ENCODE data around the gene ADAMTS2. TPM values are rescaled to one million over a fixed set of nuclear protein-coding genes. Genes with fewer than 3 reads are reported as not detected.

Gene ADAMTS2
- total RNA-seq, 2 experiments from 2014 or later, result not detected

DNA sequence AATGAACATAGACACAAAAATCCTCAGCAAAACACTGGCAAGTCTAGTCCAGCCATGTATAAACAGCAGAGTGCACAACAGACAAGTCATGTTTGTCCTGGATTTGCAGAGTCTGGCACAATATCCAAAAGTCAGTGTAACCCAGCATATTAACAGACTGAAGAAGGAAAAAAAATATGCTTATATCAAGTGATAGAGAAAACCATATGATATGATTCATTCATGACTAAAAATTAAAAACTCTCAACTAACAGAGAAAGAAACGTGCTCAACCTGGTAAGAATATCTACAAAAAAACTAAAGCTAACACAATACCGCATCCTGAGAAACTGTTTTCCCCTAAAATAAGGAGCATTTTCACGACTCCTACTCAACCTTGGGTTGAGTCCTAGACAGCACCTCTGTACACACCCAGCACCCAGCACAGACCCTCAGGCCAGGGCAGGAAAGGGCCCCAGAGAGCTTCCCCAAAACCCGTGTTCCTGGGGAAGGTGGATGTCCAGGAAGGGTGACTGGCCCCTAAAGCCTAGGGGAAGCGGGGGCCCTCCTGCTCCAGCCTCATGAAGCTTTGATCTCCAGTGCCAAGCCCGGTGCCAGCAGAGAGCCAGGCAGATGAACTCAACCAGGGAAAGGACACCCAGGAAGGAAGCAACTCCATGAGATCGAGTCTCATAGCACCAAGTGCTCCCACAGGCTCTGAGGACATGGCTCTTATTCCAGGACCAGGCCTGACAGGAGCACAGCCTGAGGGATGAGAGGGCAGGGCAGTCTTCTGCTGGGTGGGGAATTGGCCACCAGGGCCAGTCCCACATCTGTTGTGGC lies 38.9 kb downstream of the ADAMTS2 start:
- Mint-ChIP-seq H3K27me3 (ENCODE audit: low read depth) (no peaks in the 10 kb centered on the region), H3K9me3 (peaks cover 24% of the 10 kb centered on the region), H3K36me3 (ENCODE audit: low read depth) (no peaks in the 10 kb centered on the region), H3K4me3 (no peak overlapping the region), H3K27ac (no peak overlapping the region), H3K4me1 (ENCODE audit: low read depth) (no peaks in the 10 kb centered on the region)
- CTCF ChIA-PET, result no interaction called here
- no peak for DNase-seq
- intact Hi-C loops (cut with micrococcal nuclease), result no loop called here

DNA sequence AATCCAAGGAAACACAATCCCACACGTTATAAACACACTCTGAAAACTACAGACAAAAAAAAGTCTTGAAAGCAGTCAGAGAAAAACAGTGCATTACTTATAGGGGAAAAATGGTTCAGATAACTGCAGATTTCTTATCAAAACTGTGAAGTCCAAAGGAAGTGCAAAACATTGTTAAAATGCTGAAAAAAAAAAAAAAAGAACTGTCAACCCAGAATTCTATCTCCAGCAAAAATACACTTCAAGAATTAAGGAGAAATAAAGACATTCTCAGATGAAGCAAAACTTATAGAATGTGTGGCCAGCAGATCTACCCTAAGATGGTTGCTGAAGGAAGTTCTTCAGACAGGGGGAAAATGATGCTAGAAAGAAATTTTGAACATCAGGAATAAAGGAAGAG lies 40.4 kb downstream of the ADAMTS2 start:
- intact Hi-C loops (cut with micrococcal nuclease), result no loop called here
- H3K36me3 Mint-ChIP-seq (ENCODE audit: low read depth), result no peaks in the 10 kb centered on the region
- no peaks in the 10 kb centered on the region for H3K27me3 Mint-ChIP-seq (ENCODE audit: low read depth)
- no peak overlapping the region for H3K27ac Mint-ChIP-seq
- CTCF ChIA-PET, result no interaction called here
- H3K9me3 Mint-ChIP-seq, result peaks cover 24% of the 10 kb centered on the region
- DNase-seq, result no peak
- H3K4me1 Mint-ChIP-seq (ENCODE audit: low read depth), result no peaks in the 10 kb centered on the region
- no peak overlapping the region for H3K4me3 Mint-ChIP-seq

DNA sequence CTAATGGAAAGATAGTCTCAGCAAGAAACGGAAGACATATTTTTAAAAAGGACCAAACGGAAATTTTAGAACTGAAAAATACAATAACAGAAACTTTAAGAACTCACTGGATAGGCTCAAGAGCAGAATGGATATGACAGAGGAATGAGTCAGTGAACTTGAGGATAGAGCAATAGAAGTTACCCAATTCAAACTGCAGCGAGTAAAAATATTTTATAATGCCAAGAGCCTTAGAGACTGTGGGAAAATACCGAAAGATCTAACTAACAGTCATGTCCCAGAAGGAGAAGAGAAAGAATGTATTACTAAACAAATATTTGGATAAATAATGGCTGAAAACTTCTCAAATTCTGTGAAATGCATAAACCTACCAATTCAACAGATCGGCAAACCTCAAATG lies 40.8 kb downstream of the ADAMTS2 start:
- Mint-ChIP-seq H3K27me3 (ENCODE audit: low read depth) (no peaks in the 10 kb centered on the region), H3K4me3 (no peak overlapping the region), H3K36me3 (ENCODE audit: low read depth) (no peaks in the 10 kb centered on the region), H3K27ac (no peak overlapping the region), H3K4me1 (ENCODE audit: low read depth) (no peaks in the 10 kb centered on the region), H3K9me3 (peaks cover 24% of the 10 kb centered on the region)
- DNase-seq, result no peak
- CTCF ChIA-PET, result no interaction called here
- intact Hi-C loops (cut with micrococcal nuclease), result no loop called here

DNA sequence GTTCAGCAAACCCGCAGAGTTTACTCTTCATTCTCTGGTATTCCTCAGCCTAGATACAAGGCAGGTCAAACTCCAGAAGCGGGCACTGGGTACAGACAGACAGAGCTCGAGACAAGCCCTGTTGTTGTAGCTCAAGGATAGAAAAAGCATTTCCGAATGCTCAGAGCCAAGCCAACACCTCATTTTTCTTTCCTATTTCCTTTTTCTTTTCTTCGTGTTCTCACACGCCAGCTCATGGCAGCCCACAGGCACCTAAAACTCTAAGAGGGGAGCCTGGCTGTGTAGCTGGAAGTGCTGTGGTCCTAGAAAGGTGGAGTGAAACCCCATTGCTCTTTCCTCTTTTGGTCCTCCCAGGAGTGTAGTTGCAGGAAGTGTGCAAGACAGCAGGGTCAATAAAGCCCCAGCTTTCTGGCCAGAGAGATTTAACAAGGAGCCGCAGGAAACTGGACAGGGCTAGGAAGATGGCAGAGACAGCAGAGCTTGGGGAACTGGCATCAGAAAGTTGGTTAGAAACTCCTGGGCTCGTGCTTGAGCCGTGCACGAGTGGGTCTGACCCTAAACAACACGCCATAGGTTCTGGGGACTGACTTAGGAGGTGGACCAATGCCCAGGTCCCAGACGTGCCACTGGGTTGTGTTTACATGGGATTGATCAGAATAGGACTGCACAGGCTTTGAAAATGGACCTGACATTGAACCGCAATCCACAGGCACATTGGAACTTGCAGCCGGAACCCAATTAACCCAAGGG lies 41.6 kb downstream of the ADAMTS2 start:
- Mint-ChIP-seq H3K27ac (no peak overlapping the region), H3K4me1 (ENCODE audit: low read depth) (no peaks in the 10 kb centered on the region), H3K36me3 (ENCODE audit: low read depth) (no peaks in the 10 kb centered on the region), H3K4me3 (no peak overlapping the region), H3K9me3 (peaks cover 27% of the 10 kb centered on the region), H3K27me3 (ENCODE audit: low read depth) (peaks cover under 1% of the 10 kb centered on the region)
- intact Hi-C loops (cut with micrococcal nuclease), result no loop called here
- CTCF ChIA-PET, result no interaction called here
- DNase-seq, result no peak

DNA sequence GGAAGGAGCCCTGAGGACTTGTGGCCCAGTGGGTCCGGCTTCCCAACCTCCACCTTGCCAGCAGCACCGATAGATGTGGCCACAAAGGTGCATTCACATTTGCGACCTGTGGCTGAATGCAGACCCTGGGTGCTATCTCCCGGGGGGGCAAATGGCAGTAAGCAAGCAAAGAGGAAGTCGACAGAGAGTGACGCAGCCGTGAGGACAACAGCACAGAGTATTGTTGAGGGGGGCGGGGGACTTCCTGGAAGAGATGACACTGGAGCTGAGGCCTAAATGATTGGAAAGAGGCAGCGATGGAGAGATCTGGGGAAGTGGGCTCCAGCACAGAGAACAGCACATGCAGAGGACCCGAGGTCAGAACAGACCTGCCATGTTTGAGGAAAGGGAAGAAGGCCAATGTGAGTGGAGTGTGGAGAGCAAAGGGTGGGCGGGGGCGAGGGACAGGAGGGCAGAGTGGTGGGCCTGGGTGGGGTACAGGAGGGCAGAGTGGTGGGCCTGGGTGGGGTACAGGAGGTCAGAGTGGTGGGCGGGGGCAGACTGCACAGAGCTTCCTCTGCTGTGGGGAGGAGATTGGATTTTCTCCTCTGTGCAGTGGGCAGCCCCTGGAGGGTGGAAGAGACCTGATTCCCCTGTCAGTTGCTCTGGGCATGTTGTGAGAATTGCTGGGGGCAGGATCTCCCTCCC lies 42.6 kb downstream of the ADAMTS2 start:
- Mint-ChIP-seq H3K4me1 (ENCODE audit: low read depth) (no peaks in the 10 kb centered on the region), H3K4me3 (no peak overlapping the region), H3K27ac (no peak overlapping the region), H3K36me3 (ENCODE audit: low read depth) (no peaks in the 10 kb centered on the region), H3K27me3 (ENCODE audit: low read depth) (peaks cover 6% of the 10 kb centered on the region), H3K9me3 (peaks cover 30% of the 10 kb centered on the region)
- intact Hi-C loops (cut with micrococcal nuclease), result no loop called here
- CTCF ChIA-PET, result no interaction called here
- DNase-seq, result no peak

DNA sequence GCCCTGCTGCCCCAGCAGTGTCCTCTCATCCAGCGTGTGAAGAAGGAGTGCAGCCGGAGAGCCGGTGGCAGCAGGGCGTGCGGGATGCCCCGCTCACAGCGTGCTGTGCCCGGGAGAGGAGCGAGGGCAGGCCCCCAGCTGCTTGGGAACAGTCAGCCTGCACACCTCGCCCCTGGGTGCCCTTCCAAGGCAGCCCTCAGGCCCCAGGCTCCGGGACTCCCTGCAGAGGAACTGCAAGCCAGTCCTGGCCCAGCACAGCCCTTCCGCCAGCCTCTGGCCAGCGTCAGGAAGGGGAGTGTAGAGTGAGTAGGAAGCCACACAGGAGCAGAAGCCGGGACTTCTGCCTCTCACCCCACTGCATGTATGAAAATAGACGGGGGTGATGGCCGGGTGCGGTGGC lies 43.5 kb downstream of the ADAMTS2 start:
- peaks cover 8% of the 10 kb centered on the region for H3K27me3 Mint-ChIP-seq (ENCODE audit: low read depth)
- DNase-seq, result no peak
- CTCF ChIA-PET, result no interaction called here
- intact Hi-C loops (cut with micrococcal nuclease), result no loop called here
- no peaks in the 10 kb centered on the region for H3K4me1 Mint-ChIP-seq (ENCODE audit: low read depth)
- H3K4me3 Mint-ChIP-seq, result no peak overlapping the region
- H3K9me3 Mint-ChIP-seq, result peaks cover 30% of the 10 kb centered on the region
- H3K27ac Mint-ChIP-seq, result no peak overlapping the region
- H3K36me3 Mint-ChIP-seq (ENCODE audit: low read depth), result no peaks in the 10 kb centered on the region

DNA sequence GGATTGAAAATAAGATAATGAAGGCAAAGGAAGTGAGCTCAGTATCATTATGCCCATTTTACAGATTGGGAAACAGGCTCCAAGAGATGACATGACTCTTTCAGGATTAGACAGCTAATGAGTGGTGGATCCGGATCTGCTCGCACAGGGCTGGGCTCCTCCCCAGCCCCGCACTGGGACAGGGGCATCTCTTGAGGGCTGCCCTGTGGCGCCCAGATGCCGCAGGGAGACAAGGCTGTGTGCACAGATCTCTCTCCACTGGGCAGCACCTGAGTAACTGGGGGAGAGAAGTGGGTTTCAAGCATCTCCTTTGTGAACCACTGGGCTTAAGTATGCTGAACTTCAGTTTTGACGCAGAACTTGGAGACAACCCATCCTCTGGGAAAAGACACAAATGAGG lies 43.9 kb downstream of the ADAMTS2 start:
- Mint-ChIP-seq H3K9me3 (peaks cover 30% of the 10 kb centered on the region), H3K27me3 (ENCODE audit: low read depth) (peaks cover 8% of the 10 kb centered on the region), H3K27ac (no peak overlapping the region), H3K4me3 (no peak overlapping the region), H3K4me1 (ENCODE audit: low read depth) (no peaks in the 10 kb centered on the region), H3K36me3 (ENCODE audit: low read depth) (no peaks in the 10 kb centered on the region)
- DNase-seq, result no peak
- CTCF ChIA-PET, result no interaction called here
- intact Hi-C loops (cut with micrococcal nuclease), result no loop called here

DNA sequence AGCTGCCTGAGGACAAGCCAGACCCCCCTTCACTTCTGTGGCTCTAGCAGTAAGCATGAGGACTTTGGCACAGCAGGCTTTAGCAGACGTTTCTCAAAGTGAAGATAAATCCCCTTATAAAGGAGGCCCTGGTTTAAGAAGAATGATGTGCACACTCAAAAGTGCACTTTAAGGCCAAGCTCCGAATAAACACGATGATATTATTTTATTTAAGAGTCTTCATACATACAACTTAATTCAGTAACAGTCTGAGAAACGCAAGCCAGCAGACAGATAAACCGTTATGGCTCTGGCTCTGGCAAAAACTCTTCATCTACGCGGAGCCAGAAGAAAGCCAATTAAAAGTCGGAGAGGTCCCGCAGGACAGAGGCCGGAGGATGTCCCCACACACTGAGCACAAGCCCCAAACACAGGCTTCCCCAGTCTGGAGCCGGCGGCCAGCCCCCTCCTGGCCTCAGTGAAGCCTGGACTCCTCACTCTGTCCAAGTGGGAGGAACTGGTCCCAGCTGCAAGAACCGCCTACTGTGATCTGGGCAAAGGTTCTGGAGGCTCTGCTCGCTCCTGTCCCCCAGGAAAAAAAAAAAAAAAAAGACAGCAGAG lies 44.6 kb downstream of the ADAMTS2 start:
- no peaks in the 10 kb centered on the region for H3K4me1 Mint-ChIP-seq (ENCODE audit: low read depth)
- intact Hi-C loops (cut with micrococcal nuclease), result no loop called here
- H3K36me3 Mint-ChIP-seq (ENCODE audit: low read depth), result no peaks in the 10 kb centered on the region
- H3K27ac Mint-ChIP-seq, result no peak overlapping the region
- CTCF ChIA-PET, result no interaction called here
- H3K9me3 Mint-ChIP-seq, result peaks cover 24% of the 10 kb centered on the region
- H3K4me3 Mint-ChIP-seq, result no peak overlapping the region
- no peak for DNase-seq
- H3K27me3 Mint-ChIP-seq (ENCODE audit: low read depth), result peaks cover 8% of the 10 kb centered on the region

DNA sequence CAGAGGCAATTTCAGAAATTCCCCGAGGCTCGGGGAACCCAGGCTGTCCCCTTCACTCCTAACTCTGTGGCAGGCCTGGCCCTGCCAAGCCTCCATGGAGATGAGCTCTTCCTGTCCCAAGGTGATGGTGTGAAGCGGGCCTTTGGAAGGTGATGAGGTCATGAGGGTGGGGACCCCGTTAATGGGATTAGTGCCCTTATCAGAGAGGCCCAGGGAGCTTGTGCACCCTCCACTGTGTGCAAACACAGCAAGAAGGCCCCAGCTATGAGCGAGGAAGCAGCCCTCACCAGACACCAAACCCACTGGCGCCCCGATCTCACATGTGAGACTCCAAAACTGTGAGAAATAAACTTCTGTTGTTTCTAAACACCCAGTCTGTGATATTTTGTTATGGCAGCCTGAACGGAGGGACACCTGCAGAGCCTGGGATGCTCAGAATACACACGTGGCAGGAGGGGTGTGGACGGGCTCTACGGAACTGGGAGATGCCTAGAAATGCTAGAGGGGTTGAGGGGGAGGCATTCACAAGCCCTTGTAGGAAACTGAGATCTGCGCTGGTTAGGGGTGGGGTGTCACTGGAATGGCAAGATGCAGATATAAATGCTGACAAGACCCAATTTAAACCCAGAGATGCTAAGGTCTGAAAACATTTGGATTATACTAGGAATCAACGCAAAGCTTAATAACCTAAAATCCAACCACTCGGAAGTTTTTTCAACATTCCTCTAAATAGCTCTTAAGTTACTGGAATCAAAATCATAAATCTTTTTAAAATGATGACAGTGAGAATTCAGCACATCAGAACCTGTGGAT lies 46.9 kb downstream of the ADAMTS2 start:
- no peaks in the 10 kb centered on the region for H3K4me1 Mint-ChIP-seq (ENCODE audit: low read depth)
- CTCF ChIA-PET, result no interaction called here

DNA sequence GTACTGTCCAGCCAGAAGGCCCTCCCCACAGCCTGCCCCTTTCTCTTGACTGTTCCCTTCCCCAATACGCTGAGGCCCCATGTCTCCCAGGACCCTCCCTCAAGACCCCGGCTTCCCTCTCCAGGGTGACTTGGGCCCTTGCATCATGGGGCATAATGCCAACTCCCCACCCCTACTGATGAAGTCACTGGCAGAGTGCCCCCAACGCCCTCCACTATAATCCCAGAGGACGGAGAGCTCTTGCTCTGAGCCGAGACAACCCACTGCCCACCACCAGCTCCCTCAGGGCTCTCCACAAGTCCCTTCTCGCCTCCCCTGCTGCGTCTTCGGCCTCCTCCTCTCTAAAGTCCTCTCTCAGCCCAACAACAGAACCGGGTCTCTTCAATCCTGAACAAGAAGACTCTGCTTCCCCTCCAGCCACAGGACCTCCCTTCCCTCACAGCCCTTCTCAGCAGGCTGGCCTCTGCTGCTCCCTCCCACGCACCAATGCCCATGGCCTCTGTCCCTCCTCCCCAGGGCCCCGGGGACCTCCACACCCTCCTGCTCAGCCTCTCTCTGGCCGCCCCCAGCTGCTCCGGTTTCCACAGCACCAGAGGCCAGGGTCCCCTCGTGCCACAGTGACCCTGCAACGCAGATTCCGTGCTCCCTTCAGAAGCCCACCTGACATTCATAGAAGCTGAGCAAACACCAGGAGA lies 47.6 kb downstream of the ADAMTS2 start:
- H3K36me3 Mint-ChIP-seq (ENCODE audit: low read depth), result no peaks in the 10 kb centered on the region
- H3K4me1 Mint-ChIP-seq (ENCODE audit: low read depth), result no peaks in the 10 kb centered on the region
- H3K27me3 Mint-ChIP-seq (ENCODE audit: low read depth), result peaks cover 8% of the 10 kb centered on the region
- DNase-seq, result no peak
- intact Hi-C loops (cut with micrococcal nuclease), result no loop called here
- H3K27ac Mint-ChIP-seq, result no peak overlapping the region
- CTCF ChIA-PET, result no interaction called here
- no peak overlapping the region for H3K4me3 Mint-ChIP-seq
- H3K9me3 Mint-ChIP-seq, result peaks cover 7% of the 10 kb centered on the region

More for the DNA sequence above, 46.9 kb downstream of the ADAMTS2 start:
- intact Hi-C loops (cut with micrococcal nuclease), result no loop called here
- no peak for DNase-seq
- Mint-ChIP-seq H3K27me3 (ENCODE audit: low read depth) (peaks cover 8% of the 10 kb centered on the region), H3K9me3 (peaks cover 8% of the 10 kb centered on the region), H3K27ac (no peak overlapping the region), H3K36me3 (ENCODE audit: low read depth) (no peaks in the 10 kb centered on the region), H3K4me3 (no peak overlapping the region)

DNA sequence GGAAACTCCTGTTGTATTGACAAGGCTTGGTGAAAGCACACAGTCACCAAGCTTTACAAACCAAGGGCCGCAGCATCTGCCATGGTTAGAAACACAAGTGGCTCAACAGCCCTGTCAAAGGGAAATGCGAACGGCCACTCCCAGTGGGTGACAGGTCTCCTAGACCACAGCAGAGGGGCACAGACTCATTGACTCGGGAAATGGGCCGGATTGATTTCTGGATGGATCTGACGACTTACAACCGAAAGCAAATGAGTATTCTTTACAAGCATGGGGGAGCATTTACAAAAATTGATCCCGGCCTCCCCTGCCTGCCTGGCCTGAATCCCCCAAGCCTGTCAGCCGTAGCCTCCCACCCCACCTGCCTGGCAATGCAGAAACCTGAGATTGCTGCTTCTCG lies 48.2 kb downstream of the ADAMTS2 start:
- CTCF ChIA-PET, result no interaction called here
- no peak for DNase-seq
- H3K4me3 Mint-ChIP-seq, result no peak overlapping the region
- H3K27ac Mint-ChIP-seq, result no peak overlapping the region
- peaks cover 6% of the 10 kb centered on the region for H3K9me3 Mint-ChIP-seq
- H3K27me3 Mint-ChIP-seq (ENCODE audit: low read depth), result peaks cover 8% of the 10 kb centered on the region
- no peaks in the 10 kb centered on the region for H3K36me3 Mint-ChIP-seq (ENCODE audit: low read depth)
- intact Hi-C loops (cut with micrococcal nuclease), result no loop called here
- H3K4me1 Mint-ChIP-seq (ENCODE audit: low read depth), result no peaks in the 10 kb centered on the region

Measured in activated naive CD4-positive, alpha-beta T cell treated with anti-CD3 and anti-CD28 coated beads for 36 hours (primary cell).